K562 (cell line): Measurements from ENCODE around the gene ANKRD13D. TPM values are rescaled to one million over a fixed set of nuclear protein-coding genes. Genes with fewer than 3 reads are reported as not detected.

Experiments used
- ARNT ChIP-seq, 2 experiments: fragments of 450-650 bp; IDR thresholded peaks; 2 replicates each; pipeline ENCODE4 v1.6.1; 2016; ENCODE audit warnings: mild to moderate bottlenecking in 1 of 2
- BCL6 ChIP-seq: fragments of 250-450 bp; sonication (Bioruptor Pico); IDR thresholded peaks from 2 replicates; pipeline ENCODE4 v1.4.0; 2020
- BRCA1 ChIP-seq, 2 experiments: fragments of 450-650 bp in 1 of 2; sonication (generic) in 1 of 2; formaldehyde crosslinking in 1 of 2; IDR thresholded peaks; 2 replicates each; pipeline versions ENCODE4 v1.5.0 to v1.6.1; 2017 to 2020; ENCODE audit warnings: mild to moderate bottlenecking in 1 of 2, missing genetic modification reagents in 1 of 2
- CCAR2 ChIP-seq: fragments of 200-400 bp; formaldehyde crosslinking; IDR thresholded peaks from 2 replicates; pipeline ENCODE4 v1.6.1; 2017; ENCODE audit warnings: mild to moderate bottlenecking, low read depth, low read length
- COPS2 ChIP-seq: fragments of 450-650 bp; conservative IDR thresholded peaks from 2 replicates; pipeline ENCODE4 v1.6.1; 2016; ENCODE audit warnings: mild to moderate bottlenecking, moderate library complexity
- DPF2 ChIP-seq: fragments of 450-650 bp; IDR thresholded peaks from 2 replicates; pipeline ENCODE4 v1.6.1; 2016
- E2F3 ChIP-seq: fragments of 250-450 bp; sonication (Bioruptor Pico); IDR thresholded peaks from 2 replicates; pipeline ENCODE4 v1.4.0; 2020; ENCODE audit warnings: mild to moderate bottlenecking
- ELF1 ChIP-seq: fragments of 200-800 bp; sonication (Bioruptor generic); IDR thresholded peaks from 2 replicates; pipeline ENCODE4 v1.6.1; 2016; ENCODE audit warnings: missing genetic modification characterization, missing compliant biosample characterization
- MXI1 ChIP-seq: IDR thresholded peaks from 2 replicates; pipeline ENCODE4 v1.6.1; 2011; ENCODE audit warnings: low read depth, mild to moderate bottlenecking, improper control_type of control experiment, low read length
- NFIX ChIP-seq: fragments of 250-450 bp; sonication (Bioruptor Pico); IDR thresholded peaks from 2 replicates; pipeline ENCODE4 v1.4.0; 2020; ENCODE audit warnings: low read depth, mild to moderate bottlenecking, moderate library complexity
- NR1H2 ChIP-seq: sonication (generic); formaldehyde crosslinking; IDR thresholded peaks from 2 replicates; pipeline ENCODE4 v1.4.0; 2020; ENCODE audit warnings: mild to moderate bottlenecking, missing genetic modification reagents
- NR4A1 ChIP-seq, 2 experiments: fragments of 250-450 bp in 1 of 2; fragments of 450-650 bp in 1 of 2; sonication (Bioruptor Pico) in 1 of 2; IDR thresholded peaks; 2 replicates each; pipeline versions ENCODE4 v1.4.0 to v1.6.1; 2016 to 2020; ENCODE audit warnings: mild to moderate bottlenecking in 2 of 2, missing compliant biosample characterization in 1 of 2, missing genetic modification characterization in 1 of 2, moderate library complexity in 1 of 2
- SREBF2 ChIP-seq: sonication (generic); formaldehyde crosslinking; IDR thresholded peaks from 2 replicates; pipeline ENCODE4 v1.4.0; 2020; ENCODE audit warnings: mild to moderate bottlenecking, missing genetic modification reagents
- ZFPM2 ChIP-seq: fragments of 250-450 bp; sonication (Bioruptor Pico); IDR thresholded peaks from 2 replicates; pipeline ENCODE4 v1.5.1; 2022; ENCODE audit warnings: mild to moderate bottlenecking
- ZNF253 ChIP-seq: fragments of 250-450 bp; sonication (Bioruptor Pico); conservative IDR thresholded peaks from 2 replicates; pipeline ENCODE4 v1.6.1; 2021; ENCODE audit warnings: mild to moderate bottlenecking
- ZNF263 ChIP-seq: sonication (generic); formaldehyde crosslinking; IDR thresholded peaks from 2 replicates; pipeline ENCODE4 v1.8.0; 2022; ENCODE audit warnings: mild to moderate bottlenecking, missing genetic modification reagents, borderline replicate concordance
- ZNF76 ChIP-seq: fragments of 250-450 bp; sonication (Bioruptor Pico); IDR thresholded peaks from 2 replicates; pipeline ENCODE4 v1.4.0; 2020; ENCODE audit warnings: mild to moderate bottlenecking, moderate library complexity, borderline replicate concordance
- polyA plus RNA-seq, 8 experiments: library from polyadenylated mRNA; depleted of rRNA in 4 of 8; stranded (reverse) in 5 of 8; unstranded in 3 of 8; fragments of >200 nt; fragmentation: Nextera tagmentation in 2 of 8; fragmentation: Illumina TruSeq in 1 of 8; extraction: Ambion mirVana in 2 of 8; extraction: Trizol in 1 of 8; gene quantifications; 2 replicates each; pipeline versions ENCODE4 v1.2.1 to v1.2.3, GENCODE V29; 2011 to 2014; ENCODE audit warnings: inconsistent platforms in 1 of 8, missing spikeins in 1 of 8
- total RNA-seq, 7 experiments: library from RNA; depleted of rRNA in 6 of 7; stranded (reverse); fragments of >200 nt in 6 of 7; fragmentation: Illumina TruSeq in 2 of 7; extraction: Trizol in 2 of 7; gene quantifications; 2 replicates each; pipeline versions ENCODE4 v1.2.1 to v1.2.3, GENCODE V29; 2011 to 2021; ENCODE audit warnings: low replicate concordance in 1 of 7
- TF ChIP-seq, protein P1 (sequence below): fragments of 250-450 bp; sonication (Bioruptor Pico); IDR thresholded peaks from 2 replicates; pipeline ENCODE4 v1.9.0; 2021; ENCODE audit warnings: mild to moderate bottlenecking, inconsistent platforms
- TF ChIP-seq, protein P2 (sequence below): conservative IDR thresholded peaks from 2 replicates; pipeline ENCODE4 v1.6.1; 2011; ENCODE audit warnings: low read depth, mild to moderate bottlenecking, low read length; ENCODE audit not compliant: control insufficient read depth
- TF ChIP-seq, protein P3 (sequence below): fragments of 450-650 bp; IDR thresholded peaks from 2 replicates; pipeline ENCODE4 v1.6.1; 2017; ENCODE audit warnings: antibody characterized with exemption, mild to moderate bottlenecking
- TF ChIP-seq, protein P4 (sequence below): fragments of 250-450 bp; sonication (Bioruptor Pico); IDR thresholded peaks from 2 replicates; pipeline ENCODE4 v1.4.0; 2020; ENCODE audit warnings: borderline replicate concordance

The ANKRD13D gene
- total and polyA plus RNA-seq, 9 of the 15 experiments (the other 6 are each of a cell fraction or from before 2014, with no cell fraction given): 0.94 to 40.9 (median 22.4) TPM

DNA sequence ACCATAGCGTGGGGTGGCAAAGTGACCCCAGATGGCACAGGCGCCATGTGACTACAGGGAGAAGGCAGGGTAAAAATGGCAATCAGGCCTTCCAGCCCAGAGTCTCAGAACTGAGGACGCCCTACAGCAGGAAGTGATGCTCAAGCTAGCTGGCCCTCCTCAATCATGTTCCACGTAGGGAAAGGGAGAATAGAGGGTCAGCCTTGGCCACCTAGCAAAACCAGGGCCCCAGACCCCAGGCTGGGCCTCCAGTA lies 978 bp upstream of the ANKRD13D start (continued):
- TF ChIP-seq ZNF253 (CRISPR knock-in tag): no peak
- no peak for TF ChIP-seq BCL6 (CRISPR knock-in tag)
- TF ChIP-seq NFIX (CRISPR knock-in tag): no peak
- no peak for TF ChIP-seq SREBF2 (CRISPR knock-in tag)
- TF ChIP-seq BRCA1 (IDR thresholded peaks at IDR 0.05): no peak
- no peak for TF ChIP-seq BRCA1 (CRISPR knock-in tag; IDR thresholded peaks at IDR 0.05)
- TF ChIP-seq NR4A1 (CRISPR knock-in tag; IDR thresholded peaks at IDR 0.05): peak; percentile 84; the same call in 1 of the 2 replicates
- peak; percentile 41; the same call in 1 of the 2 replicates for TF ChIP-seq NR4A1 (tag; IDR thresholded peaks at IDR 0.05)
- TF ChIP-seq NR1H2 (CRISPR knock-in tag): peak; percentile 38; the same call in 1 of the 2 replicates
- no peak for TF ChIP-seq ZNF263 (CRISPR knock-in tag)
- TF ChIP-seq ZFPM2 (CRISPR knock-in tag): no peak
- TF ChIP-seq, protein P1, sequence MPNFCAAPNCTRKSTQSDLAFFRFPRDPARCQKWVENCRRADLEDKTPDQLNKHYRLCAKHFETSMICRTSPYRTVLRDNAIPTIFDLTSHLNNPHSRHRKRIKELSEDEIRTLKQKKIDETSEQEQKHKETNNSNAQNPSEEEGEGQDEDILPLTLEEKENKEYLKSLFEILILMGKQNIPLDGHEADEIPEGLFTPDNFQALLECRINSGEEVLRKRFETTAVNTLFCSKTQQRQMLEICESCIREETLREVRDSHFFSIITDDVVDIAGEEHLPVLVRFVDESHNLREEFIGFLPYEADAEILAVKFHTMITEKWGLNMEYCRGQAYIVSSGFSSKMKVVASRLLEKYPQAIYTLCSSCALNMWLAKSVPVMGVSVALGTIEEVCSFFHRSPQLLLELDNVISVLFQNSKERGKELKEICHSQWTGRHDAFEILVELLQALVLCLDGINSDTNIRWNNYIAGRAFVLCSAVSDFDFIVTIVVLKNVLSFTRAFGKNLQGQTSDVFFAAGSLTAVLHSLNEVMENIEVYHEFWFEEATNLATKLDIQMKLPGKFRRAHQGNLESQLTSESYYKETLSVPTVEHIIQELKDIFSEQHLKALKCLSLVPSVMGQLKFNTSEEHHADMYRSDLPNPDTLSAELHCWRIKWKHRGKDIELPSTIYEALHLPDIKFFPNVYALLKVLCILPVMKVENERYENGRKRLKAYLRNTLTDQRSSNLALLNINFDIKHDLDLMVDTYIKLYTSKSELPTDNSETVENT (CRISPR knock-in tag): no peak
- TF ChIP-seq, protein P2, sequence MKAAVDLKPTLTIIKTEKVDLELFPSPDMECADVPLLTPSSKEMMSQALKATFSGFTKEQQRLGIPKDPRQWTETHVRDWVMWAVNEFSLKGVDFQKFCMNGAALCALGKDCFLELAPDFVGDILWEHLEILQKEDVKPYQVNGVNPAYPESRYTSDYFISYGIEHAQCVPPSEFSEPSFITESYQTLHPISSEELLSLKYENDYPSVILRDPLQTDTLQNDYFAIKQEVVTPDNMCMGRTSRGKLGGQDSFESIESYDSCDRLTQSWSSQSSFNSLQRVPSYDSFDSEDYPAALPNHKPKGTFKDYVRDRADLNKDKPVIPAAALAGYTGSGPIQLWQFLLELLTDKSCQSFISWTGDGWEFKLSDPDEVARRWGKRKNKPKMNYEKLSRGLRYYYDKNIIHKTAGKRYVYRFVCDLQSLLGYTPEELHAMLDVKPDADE: no peak
- no peak for TF ChIP-seq ARNT (IDR thresholded peaks at IDR 0.05)
- no peak; the same call in 1 of the 2 replicates for TF ChIP-seq E2F3
- TF ChIP-seq ZNF76 (CRISPR knock-in tag): 0 out of 2 replicates have a peak, but pooled peaks have one; percentile 38
- TF ChIP-seq, protein P3, sequence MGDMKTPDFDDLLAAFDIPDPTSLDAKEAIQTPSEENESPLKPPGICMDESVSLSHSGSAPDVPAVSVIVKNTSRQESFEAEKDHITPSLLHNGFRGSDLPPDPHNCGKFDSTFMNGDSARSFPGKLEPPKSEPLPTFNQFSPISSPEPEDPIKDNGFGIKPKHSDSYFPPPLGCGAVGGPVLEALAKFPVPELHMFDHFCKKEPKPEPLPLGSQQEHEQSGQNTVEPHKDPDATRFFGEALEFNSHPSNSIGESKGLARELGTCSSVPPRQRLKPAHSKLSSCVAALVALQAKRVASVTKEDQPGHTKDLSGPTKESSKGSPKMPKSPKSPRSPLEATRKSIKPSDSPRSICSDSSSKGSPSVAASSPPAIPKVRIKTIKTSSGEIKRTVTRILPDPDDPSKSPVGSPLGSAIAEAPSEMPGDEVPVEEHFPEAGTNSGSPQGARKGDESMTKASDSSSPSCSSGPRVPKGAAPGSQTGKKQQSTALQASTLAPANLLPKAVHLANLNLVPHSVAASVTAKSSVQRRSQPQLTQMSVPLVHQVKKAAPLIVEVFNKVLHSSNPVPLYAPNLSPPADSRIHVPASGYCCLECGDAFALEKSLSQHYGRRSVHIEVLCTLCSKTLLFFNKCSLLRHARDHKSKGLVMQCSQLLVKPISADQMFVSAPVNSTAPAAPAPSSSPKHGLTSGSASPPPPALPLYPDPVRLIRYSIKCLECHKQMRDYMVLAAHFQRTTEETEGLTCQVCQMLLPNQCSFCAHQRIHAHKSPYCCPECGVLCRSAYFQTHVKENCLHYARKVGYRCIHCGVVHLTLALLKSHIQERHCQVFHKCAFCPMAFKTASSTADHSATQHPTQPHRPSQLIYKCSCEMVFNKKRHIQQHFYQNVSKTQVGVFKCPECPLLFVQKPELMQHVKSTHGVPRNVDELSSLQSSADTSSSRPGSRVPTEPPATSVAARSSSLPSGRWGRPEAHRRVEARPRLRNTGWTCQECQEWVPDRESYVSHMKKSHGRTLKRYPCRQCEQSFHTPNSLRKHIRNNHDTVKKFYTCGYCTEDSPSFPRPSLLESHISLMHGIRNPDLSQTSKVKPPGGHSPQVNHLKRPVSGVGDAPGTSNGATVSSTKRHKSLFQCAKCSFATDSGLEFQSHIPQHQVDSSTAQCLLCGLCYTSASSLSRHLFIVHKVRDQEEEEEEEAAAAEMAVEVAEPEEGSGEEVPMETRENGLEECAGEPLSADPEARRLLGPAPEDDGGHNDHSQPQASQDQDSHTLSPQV: peak; percentile 93
- no peak for TF ChIP-seq CCAR2
- TF ChIP-seq DPF2: peak; percentile 38; the same call in 1 of the 2 replicates
- TF ChIP-seq MXI1: no peak
- TF ChIP-seq COPS2: no peak
- TF ChIP-seq ELF1: no peak
- TF ChIP-seq, protein P4, sequence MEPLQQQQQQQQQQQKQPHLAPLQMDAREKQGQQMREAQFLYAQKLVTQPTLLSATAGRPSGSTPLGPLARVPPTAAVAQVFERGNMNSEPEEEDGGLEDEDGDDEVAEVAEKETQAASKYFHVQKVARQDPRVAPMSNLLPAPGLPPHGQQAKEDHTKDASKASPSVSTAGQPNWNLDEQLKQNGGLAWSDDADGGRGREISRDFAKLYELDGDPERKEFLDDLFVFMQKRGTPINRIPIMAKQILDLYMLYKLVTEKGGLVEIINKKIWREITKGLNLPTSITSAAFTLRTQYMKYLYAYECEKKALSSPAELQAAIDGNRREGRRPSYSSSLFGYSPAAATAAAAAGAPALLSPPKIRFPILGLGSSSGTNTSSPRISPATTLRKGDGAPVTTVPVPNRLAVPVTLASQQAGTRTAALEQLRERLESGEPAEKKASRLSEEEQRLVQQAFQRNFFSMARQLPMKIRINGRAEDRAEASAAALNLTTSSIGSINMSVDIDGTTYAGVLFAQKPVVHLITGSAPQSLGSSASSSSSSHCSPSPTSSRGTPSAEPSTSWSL (CRISPR knock-in tag): no peak
